ENCODE results near the gene THRAP3.

The THRAP3 gene

GRCh38 chr1:36256558-36257374 lies 32.5 kb downstream of the THRAP3 start:
- no peak for TF ChIP-seq CTCF (IDR thresholded peaks at IDR 0.05; ENCODE audit: control insufficient read depth, extremely low read depth, insufficient read depth)
- DNase-seq (ENCODE audit: low read depth) = no peak
- H3K4me3 ChIP-seq (ENCODE audit: low read depth, low read length) = no peak overlapping the region

- TF ChIP-seq CTCF (IDR thresholded peaks at IDR 0.05; ENCODE audit: control insufficient read depth, extremely low read depth, insufficient read depth) = no peak
- no peak for DNase-seq (ENCODE audit: low read depth)
- H3K4me3 ChIP-seq (ENCODE audit: low read depth, low read length) = no peak overlapping the region
Measured at GRCh38 chr1:36257375-36257767, 33.1 kb downstream of the THRAP3 start.

GRCh38 chr1:36258960-36259344 lies 34.7 kb downstream of the THRAP3 start:
- H3K4me3 ChIP-seq (ENCODE audit: low read depth, low read length) = peak overlapping the region; percentile 37
- peak; percentile 90 for DNase-seq (ENCODE audit: low read depth)
- TF ChIP-seq CTCF (IDR thresholded peaks at IDR 0.05; ENCODE audit: control insufficient read depth, extremely low read depth, insufficient read depth) = no peak

GRCh38 chr1:36268981-36269380 lies 44.7 kb downstream of the THRAP3 start:
- peak overlapping the region; percentile 17 for H3K4me3 ChIP-seq (ENCODE audit: low read depth, low read length)
- TF ChIP-seq CTCF (IDR thresholded peaks at IDR 0.05; ENCODE audit: control insufficient read depth, extremely low read depth, insufficient read depth) = no peak
- DNase-seq (ENCODE audit: low read depth) = peak; percentile 78

- peak; percentile 98 for DNase-seq (ENCODE audit: low read depth)
- H3K4me3 ChIP-seq (ENCODE audit: low read depth, low read length) = peak overlapping the region; percentile 17
- TF ChIP-seq CTCF (IDR thresholded peaks at IDR 0.05; ENCODE audit: control insufficient read depth, extremely low read depth, insufficient read depth) = no peak
Measured at GRCh38 chr1:36269408-36269838, 45.2 kb downstream of the THRAP3 start.

- no peak for DNase-seq (ENCODE audit: low read depth)
- no peak for TF ChIP-seq CTCF (IDR thresholded peaks at IDR 0.05; ENCODE audit: control insufficient read depth, extremely low read depth, insufficient read depth)
- no peak overlapping the region for H3K4me3 ChIP-seq (ENCODE audit: low read depth, low read length)
Measured at GRCh38 chr1:36273024-36273423, 48.8 kb downstream of the THRAP3 start.

GRCh38 chr1:36274201-36274600 lies 50.0 kb downstream of the THRAP3 start:
- no peak for TF ChIP-seq CTCF (IDR thresholded peaks at IDR 0.05; ENCODE audit: control insufficient read depth, extremely low read depth, insufficient read depth)
- no peak for DNase-seq (ENCODE audit: low read depth)
- no peak overlapping the region for H3K4me3 ChIP-seq (ENCODE audit: low read depth, low read length)

Measured in LNCaP clone FGC (cell line).